NCI-H187 treated with DMSO at 0.1 percent for 48 hours (cell line): Measurements from ENCODE around the gene PAX8.
"Not testable (repeated sequence)": the region's sequence is repeated elsewhere in the genome, so short reads cannot be mapped to it uniquely, and the experiment has no call there.

Source experiments
- DNase-seq: peaks from one replicate; lab custom pipeline; 2025; lab: John Stamatoyannopoulos, UW

PAX8 gene

DNA sequence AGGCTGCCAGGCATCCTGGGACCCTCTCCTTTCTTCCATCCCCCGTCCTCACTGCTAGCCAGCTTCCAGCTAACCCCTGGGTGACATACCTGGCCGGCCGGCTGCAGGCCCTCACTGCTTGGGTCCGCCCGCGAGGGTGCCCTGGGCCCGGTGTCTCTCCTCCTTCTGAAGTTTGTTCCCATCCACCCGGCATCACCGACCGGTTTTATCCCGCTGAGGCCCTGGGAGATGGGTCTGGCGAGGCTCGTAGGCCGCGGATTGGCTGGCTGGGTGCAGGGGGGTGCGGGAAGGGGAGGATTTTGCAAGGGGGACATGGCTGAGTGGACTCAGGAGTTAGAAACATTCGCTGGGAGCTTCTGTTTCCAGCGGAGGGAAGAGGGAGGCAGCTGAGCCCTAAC is at the start of gene PAX8:
Gene PAX8, minus strand, starts transcription at position 180 of the 398 bp plus-strand sequence. CDS start 527 bp downstream, outside the sequence.
- DNase-seq = no peak

- DNase-seq = no peak
Measured at GRCh38 chr2:113328043-113328442, 49.3 kb upstream of the PAX8 start.

DNA sequence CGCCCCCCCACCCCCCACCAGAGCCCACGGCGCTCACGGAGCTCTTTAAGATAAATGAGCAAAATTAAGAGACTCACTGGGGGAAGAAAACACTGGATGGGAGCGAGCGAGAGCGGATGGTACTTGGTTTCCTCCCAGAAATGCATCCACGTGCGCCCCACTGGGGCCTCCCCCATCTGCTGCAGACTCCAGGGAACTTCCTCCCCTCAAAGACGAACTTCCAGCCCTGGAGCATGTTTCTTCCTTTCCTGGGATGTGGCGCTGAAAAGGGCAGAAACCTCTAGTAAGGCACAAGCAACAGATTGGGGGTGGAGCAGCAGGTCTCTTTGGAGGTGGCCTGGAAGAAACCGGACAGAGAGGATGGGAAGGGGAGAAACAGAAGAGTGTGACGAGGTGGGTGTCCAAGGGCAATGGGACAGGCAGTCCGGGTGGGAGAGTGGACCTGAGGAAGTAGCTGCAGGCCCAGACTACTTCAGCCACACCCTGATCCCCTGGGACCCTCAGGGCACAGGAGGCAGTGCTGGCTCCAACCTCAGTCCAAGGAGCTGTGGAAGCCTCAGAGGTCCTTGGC is 46.5 kb upstream of the PAX8 start:
- not testable (repeated sequence) for DNase-seq

- DNase-seq = peak; percentile 25
Measured at GRCh38 chr2:113324684-113325160, 46.0 kb upstream of the PAX8 start.

- not testable (repeated sequence) for DNase-seq
Measured at GRCh38 chr2:113323129-113323528, 44.4 kb upstream of the PAX8 start.

DNA sequence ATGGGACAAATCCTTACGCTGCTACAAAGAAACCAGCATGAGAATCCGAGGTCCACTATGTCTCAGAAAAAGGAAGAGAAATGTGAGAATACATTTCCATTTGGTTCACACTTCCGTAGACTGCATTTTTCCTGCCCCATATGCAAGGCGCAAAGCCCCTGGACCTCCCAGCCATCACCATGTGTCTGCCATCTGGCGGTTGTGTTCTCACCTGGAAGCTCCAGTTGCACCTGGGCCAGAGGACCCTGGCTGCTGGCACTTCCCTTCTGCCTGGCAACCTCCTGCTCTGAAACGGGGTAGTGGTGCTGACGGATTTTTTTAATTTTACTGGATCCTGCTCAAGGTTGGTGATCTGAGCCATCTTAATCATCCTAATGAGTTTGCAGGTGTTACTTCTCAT is 41.4 kb upstream of the PAX8 start:
- DNase-seq = not testable (repeated sequence)

DNA sequence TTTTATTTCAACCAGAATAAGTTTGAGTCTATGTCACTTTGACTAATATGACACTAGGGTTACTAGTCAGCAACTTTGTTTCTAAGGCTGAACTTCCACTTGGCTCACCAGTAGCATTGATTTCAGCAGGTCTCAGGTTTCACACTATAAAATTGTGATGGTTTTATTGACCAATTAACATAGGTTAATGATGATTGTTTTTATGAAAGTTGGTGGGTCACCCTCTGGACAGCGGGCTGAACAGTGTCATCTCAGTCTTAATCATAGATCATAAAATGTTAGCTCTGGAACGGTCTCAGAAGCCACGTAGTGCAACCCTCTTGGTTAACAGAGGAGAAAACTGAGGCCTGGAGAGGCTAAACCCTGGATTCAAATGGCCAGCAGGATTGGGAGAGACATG is 40.2 kb upstream of the PAX8 start:
- not testable (repeated sequence) for DNase-seq

DNA sequence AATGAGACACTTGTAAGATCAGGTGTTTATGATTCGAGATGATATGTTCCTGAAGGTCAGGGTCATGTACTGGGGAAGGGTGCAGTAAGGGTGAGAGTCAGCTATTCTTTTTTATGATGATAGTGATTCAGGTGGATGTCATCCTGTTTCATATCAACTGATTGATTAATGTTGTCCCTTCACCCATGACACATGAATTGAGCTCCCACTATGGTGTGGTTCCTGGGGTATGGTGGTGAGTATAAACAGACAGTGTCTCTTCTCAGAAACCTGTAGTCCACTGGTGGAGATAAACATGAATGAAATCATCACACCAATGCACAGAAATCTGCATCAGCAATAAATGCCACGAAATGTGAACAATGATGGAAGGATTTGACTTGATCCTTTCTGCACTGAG is 37.4 kb upstream of the PAX8 start:
- no peak for DNase-seq

DNA sequence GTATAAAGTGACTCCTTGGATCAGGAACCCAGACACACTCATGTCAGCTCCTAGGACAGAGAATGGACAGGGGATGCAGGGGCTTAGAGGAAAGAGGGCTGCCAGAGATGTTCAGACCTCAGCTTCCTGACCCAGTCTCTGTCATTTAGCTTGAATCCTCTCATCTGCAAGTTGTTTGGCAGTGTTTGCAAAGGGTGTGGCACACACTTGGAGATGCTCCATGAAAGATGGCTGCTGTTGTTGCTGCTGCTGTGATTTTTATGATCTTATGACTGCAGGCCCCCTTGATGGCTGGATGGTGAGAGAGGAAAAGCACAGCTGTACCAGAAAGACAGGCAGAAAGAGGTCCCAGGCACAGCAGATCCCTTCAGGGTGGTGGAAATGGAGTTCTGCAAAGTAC is 35.9 kb upstream of the PAX8 start:
- not testable (repeated sequence) for DNase-seq

- DNase-seq = not testable (repeated sequence)
Measured at GRCh38 chr2:113314176-113314575, 35.5 kb upstream of the PAX8 start.

GRCh38 chr2:113311781-113312180 is 33.1 kb upstream of the PAX8 start:
- DNase-seq = not testable (repeated sequence)

GRCh38 chr2:113311191-113311590 is 32.5 kb upstream of the PAX8 start:
- DNase-seq = not testable (repeated sequence)

GRCh38 chr2:113309655-113310387 is 31.1 kb upstream of the PAX8 start:
- DNase-seq = no peak

- not testable (repeated sequence) for DNase-seq
Measured at GRCh38 chr2:113308784-113309183, 30.1 kb upstream of the PAX8 start.

DNA sequence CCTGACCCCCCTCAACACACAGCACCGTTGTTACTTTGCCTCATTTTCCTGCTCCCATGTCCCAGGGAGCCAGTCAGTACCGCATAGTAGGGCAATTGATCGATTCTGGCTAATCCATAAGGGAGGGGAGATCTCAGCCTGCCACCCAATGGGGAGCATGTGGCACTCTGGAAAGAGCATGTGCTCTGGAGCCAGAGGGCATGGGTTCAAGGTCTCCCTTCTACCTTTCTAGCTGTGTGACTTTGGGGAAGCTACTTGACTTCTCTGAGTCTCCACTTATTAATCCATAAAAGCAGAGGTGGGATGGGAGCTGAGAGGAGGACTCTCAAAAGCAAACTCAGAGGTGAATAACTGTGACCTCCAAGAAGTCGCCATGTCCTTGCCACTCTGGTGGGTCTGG is 27.5 kb upstream of the PAX8 start:
- not testable (repeated sequence) for DNase-seq

GRCh38 chr2:113305749-113306148 is 27.0 kb upstream of the PAX8 start:
- DNase-seq = not testable (repeated sequence)

DNA sequence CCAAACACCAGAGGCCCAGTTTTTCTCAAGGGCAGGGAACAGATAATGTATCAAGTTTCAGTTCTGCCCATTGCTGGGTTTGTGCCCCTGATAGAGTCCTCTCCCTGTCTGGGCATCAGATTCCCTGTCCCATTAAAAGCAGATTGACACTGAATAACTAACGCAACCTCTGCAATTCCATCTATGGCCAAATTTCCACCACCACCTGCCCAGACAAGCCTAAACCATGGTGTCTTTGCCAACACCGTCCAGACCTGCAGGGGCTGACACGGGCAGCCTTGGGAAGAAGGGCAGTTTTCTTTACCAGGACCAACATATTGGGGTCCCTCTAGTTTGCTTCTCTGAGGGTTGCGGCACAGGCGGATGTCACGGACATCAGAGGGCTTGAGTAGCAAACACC is 26.4 kb upstream of the PAX8 start:
- DNase-seq = no peak

DNA sequence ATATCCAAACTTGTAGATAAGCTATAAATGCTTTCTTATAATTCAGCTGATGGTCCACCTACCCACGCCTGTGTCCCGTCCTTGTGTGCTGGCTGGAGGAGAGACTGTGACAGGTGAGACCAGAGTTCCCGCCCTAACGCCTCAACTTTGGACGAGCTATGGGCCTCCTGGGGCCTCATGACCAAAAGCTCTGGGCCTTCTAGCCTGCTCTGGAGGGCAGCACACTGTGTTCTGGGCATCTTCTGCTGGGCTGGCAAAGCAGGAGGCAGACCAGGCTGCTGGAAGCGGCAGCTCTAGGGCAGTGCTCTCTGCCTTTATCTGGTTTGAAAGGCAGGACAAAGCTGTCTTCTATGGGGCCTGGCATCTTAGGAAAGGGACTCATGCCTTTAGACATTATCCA is 26.0 kb upstream of the PAX8 start:
- no peak for DNase-seq

DNA sequence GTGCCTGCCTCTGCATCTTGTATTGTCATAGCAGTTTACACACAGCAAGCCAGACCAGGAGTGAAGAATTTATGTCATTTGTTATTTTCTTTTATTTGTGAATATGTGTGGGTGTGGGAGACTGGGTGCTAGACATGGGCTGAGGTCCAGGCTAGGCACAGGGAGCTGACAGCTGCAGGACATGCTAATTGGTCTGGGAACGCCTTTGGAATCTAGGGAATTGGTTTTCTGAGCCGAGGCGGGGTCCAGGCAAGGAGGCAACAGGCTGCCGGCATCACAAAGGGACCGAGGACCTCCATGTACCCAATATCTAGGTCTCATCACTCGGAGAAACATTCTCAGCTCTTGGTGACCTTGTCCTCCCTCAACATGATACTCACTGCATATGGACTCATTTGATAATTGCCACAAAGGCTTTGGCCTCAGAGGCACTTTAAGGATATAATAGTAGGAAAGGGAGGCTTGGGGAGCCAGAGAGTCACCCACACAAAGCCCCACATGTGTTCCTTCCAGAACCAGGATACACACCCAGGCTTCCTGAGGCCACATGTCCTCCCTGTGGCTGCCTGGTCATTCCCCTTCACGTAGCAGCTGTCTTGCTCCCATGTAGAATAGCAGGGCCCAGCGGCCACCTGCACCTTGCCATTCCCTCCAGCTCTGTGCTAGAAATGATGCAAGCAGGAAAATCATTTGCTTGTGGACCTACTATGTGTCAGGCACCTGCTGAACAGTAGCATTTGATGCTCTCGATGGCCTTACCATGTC is 23.7 kb upstream of the PAX8 start:
- DNase-seq = not testable (repeated sequence)

DNA sequence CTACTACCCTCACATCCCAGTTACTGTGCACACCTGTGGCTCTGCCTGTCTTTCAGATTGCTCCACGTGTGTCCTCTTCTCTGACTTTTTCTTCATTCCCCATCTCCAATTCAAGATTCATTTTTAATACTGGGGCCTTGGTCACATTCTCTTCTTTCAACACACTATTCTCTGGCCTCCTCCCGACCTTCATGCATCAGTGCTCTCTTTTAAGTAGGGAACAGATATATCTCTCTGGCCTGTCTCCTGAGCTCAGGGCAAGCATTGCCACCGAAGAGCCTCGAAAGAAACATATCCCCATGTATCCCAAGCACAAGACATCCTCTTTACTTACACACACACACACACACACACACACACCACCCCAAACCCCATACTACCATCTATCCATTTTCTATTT is 21.6 kb upstream of the PAX8 start:
- DNase-seq = no peak

DNA sequence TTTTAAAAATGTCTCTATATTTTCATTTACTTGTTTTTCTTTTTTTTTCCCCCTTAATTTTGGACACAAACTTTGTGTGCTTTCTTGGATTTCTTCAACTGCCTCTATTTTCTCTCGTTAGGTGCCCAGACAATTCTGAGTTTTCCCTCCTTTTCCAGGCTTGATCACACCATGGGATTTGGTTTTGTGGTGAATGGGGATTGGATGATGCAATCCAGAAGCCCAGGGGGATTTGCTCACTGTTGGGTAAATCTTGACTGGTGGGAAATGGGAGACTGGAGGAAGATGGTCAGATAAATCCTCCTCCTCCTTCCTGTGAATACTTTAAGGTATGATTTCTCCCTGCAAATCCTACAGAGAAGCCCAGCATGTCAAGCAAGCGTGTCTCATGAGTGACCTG is 19.5 kb upstream of the PAX8 start:
- DNase-seq = no peak

- not testable (repeated sequence) for DNase-seq
Measured at GRCh38 chr2:113297590-113297989, 18.9 kb upstream of the PAX8 start.

- no peak for DNase-seq
Measured at GRCh38 chr2:113291191-113291590, 12.5 kb upstream of the PAX8 start.
